GM10847 (cell line): Measurements from ENCODE around the gene NUDCD2.

Experiments used
- POLR2A ChIP-seq: IDR thresholded peaks from 2 replicates; pipeline ENCODE4 v1.6.1; 2011; ENCODE audit not compliant: insufficient read length; ENCODE audit errors: extremely low read depth

Gene NUDCD2

DNA sequence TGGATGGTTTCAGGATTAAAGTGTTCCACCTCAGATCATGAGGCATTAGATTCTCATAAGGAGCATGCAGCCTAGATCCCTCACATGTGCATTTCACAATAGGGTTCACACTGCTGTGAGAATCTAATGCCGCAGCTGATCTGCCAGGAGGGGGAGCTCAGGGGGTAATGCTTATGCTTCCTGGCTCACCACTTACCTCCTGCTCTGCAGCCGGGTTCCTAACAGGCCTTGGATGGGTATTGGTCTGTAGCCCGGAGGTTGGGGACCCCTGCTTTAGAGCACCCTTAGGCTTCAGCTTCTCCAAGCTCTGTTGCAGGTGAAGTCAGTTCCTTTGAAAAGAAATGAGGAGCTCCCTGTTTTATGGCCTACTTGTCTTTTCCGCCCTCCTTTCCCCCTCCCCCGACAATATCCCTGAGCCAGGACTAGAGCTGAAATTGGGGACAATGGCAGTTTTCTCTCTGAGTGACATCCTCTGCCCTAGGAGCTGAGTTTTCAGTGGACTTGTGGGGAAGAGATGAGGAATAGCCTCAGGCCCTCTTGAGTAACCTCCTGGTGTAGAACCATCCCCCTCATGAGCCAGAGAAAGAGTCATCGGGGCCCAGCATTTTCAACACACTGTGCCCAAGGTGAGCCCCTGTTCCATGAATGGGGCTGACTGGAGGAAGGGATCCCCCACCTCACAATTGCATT lies 29.3 kb upstream of the NUDCD2 start:
- no peak for TF ChIP-seq POLR2A

DNA sequence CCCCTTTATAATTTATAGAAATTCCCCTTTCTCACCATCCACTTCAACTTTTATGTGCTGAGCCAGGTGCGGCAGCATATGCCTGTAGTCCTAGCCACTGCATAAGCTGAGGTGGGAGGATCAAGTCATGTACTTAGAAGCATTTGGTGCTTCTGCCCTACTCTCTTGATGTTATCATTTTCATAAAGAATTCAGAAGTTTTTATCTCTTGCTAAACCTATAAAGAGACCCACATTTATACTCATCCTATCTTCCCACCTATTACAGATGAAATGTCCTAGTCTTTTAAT lies 19.0 kb upstream of the NUDCD2 start:
- TF ChIP-seq POLR2A = no peak

DNA sequence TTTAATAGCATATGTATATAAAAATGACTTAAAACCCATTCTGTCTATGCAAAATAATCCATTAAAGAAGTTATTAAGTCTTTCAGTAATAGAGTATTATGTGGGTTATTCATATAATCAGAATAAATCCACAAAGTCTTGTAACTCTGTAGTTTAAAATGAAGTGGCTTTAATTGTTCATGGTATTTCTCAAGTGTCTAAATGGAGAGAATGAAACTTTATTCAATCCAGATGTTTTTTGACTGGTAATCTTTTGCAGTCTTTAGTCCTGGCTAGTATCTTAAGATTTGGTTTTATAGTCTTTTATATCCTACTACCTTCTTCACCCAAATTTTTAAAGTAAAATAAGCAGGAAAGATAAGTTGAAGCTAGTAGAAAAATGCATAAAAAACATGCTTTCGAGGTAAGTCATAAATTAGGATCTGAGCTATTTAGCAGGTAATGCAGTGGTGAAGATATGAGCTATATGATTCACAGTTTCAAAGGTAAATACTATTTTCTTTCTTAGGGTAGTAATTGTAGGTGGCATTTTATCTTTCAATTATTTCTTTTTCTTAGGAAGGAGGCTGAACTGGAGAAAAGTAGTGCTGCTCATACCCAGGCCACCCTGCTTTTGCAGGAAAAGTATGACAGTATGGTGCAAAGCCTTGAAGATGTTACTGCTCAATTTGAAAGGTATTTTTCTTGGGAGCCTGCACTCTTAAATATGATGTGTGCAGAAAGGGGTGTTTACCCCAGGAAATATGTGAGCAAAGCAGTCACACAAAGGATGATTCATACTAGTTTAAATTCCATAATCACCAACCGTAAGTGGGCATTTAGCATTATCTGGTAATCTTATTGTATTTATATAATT lies 18.5 kb upstream of the NUDCD2 start:
- TF ChIP-seq POLR2A = no peak

DNA sequence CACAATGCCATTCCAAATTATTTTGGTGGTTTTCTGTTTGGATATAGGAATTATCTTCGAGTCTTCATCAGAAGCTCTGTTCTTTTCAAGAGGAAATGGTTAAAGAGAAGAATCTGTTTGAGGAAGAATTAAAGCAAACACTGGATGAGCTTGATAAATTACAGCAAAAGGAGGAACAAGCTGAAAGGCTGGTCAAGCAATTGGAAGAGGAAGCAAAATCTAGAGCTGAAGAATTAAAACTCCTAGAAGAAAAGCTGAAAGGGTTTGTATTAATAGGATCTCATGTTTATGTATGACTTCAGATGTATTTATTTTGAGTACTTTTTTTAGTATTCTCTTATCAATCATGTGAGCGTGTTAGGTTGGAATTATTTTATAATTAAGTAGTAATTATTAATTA lies 15.5 kb upstream of the NUDCD2 start:
- TF ChIP-seq POLR2A = no peak

DNA sequence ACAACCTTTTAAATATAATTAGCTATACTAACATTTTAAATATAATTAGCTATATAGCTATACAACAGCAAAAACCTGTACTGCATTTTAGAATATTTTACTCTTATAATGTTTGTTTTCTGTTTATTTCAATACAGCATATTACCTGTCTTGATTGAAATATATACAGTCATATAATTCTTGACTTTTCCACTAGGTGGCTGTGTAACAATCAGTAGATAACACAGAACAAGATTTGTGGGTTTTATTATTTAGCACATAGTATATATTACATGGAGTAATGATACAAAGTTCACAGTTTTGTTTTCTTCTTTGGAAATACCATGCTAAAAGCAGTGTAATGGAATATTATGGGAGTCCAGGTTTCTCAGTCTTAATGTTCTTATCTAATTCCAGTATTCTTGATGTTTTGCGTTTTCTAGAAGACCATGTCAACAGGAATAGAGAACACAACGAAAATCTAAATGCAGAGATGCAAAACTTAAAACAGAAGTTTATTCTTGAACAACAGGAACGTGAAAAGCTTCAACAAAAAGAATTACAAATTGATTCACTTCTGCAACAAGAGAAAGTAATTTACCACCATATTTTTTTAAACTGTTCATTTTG lies 13.8 kb upstream of the NUDCD2 start:
- TF ChIP-seq POLR2A = no peak

DNA sequence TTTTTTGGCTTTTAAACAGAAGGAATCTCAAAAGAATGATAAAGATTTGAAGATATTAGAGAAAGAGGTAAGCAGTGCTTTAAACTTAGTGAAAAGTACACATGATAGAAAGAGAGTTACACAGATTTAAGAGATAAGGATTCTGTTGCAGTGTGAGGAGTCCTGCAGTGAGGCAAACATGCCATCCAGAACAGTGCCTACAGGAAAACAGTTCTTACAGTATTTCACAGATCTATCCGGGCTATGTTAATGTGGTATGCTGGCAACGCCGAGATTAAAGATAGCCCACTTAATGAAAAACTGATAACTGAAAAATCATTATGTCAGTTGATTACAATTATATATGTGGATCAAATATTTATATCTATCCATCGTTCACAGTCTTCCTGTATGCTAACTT lies 7.8 kb upstream of the NUDCD2 start:
- no peak for TF ChIP-seq POLR2A

DNA sequence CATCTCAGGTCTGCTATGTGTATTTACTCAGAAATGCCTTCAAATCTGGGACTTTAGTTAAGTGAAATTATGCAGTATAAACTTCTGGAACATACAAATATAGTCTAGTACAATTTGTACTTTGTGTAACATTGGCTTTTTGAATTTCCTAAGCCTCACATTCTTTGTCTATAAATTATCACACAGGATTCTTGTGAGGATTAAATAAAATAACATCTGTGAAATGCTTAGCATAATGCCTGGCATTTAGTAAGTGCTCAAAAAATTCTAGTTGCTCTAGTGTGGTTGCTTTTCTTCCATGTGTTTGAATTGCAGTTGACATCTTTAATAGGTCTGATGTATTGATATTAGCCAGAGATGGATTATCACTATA lies 3.1 kb upstream of the NUDCD2 start:
- TF ChIP-seq POLR2A = no peak

DNA sequence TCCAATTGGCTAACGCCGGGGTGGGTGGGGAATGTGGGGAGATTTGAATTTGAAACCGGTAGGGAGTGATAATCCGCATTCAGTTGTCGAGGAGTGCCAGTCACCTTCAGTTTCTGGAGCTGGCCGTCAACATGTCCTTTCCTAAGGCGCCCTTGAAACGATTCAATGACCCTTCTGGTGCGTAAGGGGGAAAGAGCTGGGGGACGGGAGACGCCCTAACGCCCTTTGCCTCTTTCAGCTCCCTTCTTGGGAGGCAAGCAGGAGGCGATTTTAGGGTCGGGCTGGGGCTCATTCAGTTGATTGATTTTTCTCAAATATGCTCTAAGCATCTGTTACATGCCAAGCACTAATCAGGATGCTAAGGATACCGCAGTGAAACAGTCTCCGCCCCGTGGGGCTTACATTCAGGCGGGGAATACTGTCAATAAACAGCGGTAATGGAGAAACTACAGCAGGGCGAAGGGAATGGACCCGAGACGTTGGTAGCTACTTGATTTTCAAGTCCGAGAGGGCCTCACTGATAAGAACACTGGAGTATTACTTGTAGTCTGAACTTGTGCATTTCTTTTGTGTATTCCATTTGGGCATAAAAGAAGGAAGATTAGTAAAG lies 765 bp upstream of the NUDCD2 start, which contains the start of gene HMMR:
HMMR (plus strand) TSS at position 71 of the 610 bp plus-strand sequence; CDS start at position 132, 61 bp downstream.
- TF ChIP-seq POLR2A = no peak

DNA sequence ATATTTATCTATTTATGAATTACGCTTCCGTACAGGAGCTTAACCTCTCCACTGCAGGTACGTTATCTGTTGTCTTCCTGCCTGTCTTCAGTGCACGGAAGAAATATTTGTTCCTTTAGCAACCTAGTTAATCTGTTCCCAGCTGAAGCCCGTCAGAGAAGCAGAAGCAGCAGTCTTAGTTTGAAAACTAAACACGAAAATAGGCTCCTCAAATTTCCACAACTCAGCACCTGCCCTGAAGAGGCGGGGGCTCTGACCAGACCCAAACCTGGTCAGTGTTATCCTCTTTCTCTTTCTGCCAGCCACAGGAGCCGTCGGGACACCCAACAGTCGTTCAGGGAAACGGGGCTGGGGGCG lies 462 bp downstream of the NUDCD2 start:
- no peak for TF ChIP-seq POLR2A

DNA sequence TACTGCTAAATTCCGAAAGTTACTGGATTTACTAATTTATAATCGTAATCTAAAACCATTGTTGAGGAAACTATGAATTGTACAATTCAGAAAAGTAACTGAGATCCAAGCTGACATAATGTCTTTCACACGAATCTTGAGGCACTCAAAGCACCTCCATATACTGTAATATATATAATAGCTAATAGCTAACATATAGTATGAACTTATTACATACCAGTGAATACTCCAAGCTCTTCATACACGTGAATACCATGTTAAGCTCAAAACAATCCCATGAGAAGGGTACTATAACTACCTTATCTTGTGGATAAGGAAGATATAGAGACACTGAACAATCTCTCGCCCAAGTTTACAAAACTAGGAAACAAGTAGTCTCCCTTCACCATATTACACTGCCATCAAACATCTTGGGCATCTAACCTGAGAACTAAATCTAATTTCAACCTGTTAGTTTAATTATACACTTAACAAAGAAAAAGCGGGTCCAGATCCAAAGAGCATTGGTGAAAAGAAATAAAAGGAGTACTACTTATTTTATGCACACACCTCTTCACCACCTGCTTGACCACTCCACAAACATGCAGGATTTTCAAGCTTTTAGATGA lies 1.0 kb downstream of the NUDCD2 start:
- TF ChIP-seq POLR2A = no peak

DNA sequence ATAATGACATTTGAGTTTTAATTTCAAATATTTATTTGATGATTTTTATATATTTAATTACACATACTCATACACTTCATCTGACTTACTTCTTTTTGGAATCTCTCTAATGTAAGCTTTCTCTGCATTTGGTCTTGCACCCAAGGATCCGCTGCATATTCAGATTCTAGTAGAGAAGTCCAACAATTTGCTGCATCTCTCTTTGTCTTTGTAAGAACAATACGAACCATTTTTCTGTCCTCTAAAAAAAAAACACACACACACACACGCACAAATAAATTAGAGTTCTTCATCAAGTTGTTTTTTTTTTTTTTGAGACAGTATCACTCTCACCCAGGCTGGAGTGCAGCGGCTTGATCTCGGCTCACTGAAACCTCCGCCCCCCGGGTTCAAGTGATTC lies 3.1 kb downstream of the NUDCD2 start:
- TF ChIP-seq POLR2A = no peak

DNA sequence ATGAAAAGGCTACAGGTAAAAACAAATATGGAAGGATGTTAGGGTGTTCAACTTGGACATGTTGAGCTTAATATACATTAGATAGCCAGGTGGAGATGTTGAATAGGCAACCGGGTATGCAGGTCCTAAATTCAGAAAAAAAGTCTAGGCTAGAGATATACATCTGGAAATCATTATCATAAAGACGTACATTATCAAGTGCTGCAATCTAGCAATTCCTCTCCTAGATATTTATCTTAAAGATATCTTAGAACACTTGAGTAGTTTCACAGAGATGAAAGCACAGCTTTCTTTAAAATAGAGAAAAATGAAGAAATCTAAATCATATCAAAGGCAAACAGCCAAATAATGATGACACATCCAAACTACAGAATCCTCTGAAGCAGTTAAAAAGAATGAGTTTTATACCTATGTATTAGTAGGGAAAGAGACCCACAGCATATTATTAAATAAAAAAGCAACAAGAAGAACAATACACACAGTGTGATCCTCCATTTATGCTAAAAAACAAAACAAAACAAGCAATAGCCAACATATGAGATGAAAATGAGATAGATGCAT lies 3.8 kb downstream of the NUDCD2 start:
- TF ChIP-seq POLR2A = no peak

DNA sequence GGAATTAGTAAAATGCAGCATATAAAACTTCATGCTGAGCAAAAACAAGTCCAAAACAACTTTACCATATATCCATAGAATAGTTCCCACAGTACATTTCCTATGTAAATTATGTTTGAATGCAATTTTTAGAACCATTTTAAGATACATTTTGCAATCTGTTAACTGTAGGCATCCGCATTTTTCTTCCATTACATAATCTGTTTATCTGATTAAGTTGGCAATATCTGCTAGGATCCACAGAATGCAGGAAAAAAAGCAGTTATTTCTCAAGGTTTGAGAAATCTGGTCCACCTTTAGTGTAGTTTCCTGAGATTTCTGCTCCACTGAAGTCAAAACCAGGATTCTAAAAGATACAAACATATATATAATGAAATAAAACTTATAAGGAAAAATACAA lies 6.2 kb downstream of the NUDCD2 start:
- no peak for TF ChIP-seq POLR2A

DNA sequence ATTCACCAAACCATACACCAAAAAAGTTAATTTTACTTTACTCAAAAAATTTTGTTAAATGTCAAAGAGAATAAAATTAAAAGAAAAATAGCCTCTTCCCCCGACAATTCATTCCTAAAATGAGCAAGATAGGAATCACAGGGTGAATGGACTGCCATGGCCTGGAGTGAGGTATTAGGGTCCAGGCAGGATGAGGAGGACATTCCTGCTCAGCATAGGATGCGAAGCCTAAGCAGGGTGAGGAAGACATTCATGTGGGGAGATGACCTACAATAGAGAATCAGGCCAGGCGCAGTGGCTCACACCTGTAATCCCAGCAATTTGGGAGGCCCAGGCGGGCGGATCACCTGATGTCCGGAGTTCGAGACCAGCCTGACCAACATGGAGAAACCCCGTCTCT lies 8.4 kb downstream of the NUDCD2 start:
- no peak for TF ChIP-seq POLR2A

DNA sequence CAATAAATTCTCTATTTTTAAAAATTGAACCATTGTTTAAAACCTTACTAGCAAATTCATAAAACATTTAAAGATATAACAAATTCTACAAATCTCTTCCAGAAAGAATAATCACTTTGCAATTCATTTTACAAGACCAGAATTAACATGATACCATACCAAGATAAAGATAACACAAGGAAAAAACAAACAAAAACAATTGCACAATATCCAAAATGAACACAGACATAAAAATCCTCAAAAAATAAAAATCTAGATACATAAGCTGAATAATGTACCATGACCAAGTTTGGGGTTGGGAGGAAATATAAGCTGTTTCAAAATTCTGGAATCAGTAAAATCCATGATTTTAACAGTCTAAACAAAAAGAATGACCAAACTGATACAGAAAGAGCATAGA lies 11.4 kb downstream of the NUDCD2 start:
- TF ChIP-seq POLR2A = no peak

DNA sequence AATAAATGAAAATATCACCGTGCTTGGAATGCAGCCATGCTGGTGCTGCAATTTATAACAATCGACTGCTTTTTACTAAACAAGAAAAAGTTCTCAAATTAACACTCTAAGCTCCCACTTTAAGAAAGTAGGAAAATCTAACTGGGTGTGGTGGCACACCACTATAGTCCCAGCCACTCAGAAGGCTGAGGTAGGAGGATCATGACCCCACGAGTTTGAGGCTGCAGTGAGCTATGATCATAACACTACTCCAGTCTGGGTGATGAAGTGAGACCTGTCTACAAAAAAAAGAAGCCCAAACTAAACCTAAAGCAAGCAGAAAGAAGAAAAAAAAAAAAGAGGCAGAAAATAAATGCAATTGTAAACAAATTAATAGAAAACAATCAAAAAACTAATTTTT lies 12.0 kb downstream of the NUDCD2 start:
- TF ChIP-seq POLR2A = no peak

DNA sequence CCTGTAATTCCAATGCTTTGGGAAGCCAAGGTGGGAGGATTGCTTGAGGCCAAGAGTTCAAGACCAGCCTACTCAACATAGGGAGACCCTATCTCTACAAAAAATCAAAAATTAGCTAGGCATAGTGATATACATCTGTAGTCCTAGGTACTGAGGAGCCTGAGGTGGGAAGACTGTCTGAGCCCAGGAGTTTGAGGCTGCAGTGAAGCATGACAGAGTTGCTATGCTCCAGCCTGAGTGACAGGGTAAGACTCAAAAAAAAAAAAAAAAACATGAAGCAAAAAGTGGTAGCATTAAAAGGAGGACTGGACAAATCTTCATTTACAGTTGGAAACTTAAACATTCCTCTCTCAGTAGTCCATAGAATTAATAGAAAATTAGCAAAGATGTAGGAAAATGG lies 12.7 kb downstream of the NUDCD2 start:
- no peak for TF ChIP-seq POLR2A
